Activated CD8-positive, alpha-beta memory T cell treated with anti-CD3 and anti-CD28 coated beads, Interleukin-2, amount 50 U/mL, for 4 hours (primary cell): Measurements from ENCODE around the gene SMURF2.

Source experiments
- DNase-seq: peaks from one replicate; pipeline ENCODE4 v3.0.0-alpha.2; 2020

The SMURF2 gene

GRCh38 chr17:64534187-64534586, 127.9 kb downstream of the SMURF2 start:
- no peak for DNase-seq

GRCh38 chr17:64533784-64534183, 128.3 kb downstream of the SMURF2 start:
- no peak for DNase-seq

GRCh38 chr17:64532409-64532808, 129.7 kb downstream of the SMURF2 start:
- no peak for DNase-seq

- DNase-seq, result no peak
Measured at GRCh38 chr17:64531955-64532371, 130.1 kb downstream of the SMURF2 start.

- DNase-seq, result no peak
Measured at GRCh38 chr17:64529221-64529620, 132.9 kb downstream of the SMURF2 start.

- DNase-seq, result no peak
Measured at GRCh38 chr17:64527914-64528313, 134.2 kb downstream of the SMURF2 start.

GRCh38 chr17:64520359-64520758, 141.7 kb downstream of the SMURF2 start:
- no peak for DNase-seq

- DNase-seq, result no peak
Measured at GRCh38 chr17:64519601-64520000, 142.5 kb downstream of the SMURF2 start.

GRCh38 chr17:64515829-64516228, 146.3 kb downstream of the SMURF2 start:
- no peak for DNase-seq

GRCh38 chr17:64515419-64515818, 146.7 kb downstream of the SMURF2 start:
- DNase-seq, result no peak

- no peak for DNase-seq
Measured at GRCh38 chr17:64509179-64509578, 152.9 kb downstream of the SMURF2 start.

- DNase-seq, result no peak
Measured at GRCh38 chr17:64508683-64509082, 153.4 kb downstream of the SMURF2 start.

GRCh38 chr17:64507413-64507782, 154.7 kb downstream of the SMURF2 start:
- peak; percentile 21 for DNase-seq

- peak; percentile 94 for DNase-seq
Measured at GRCh38 chr17:64506576-64507412, 155.3 kb downstream of the SMURF2 start, which contains the start of gene CEP95. CEP95 (plus strand) TSS chr17:64506977; CDS start chr17:64507098, 121 bp downstream.

- peak; percentile 98 for DNase-seq
Measured at GRCh38 chr17:64506201-64506575, 155.9 kb downstream of the SMURF2 start, which contains the start of gene DDX5. DDX5 (minus strand) TSS chr17:64506289; CDS start chr17:64506119, 170 bp downstream.

- DNase-seq, result peak; percentile 83
Measured at GRCh38 chr17:64505340-64506200, 156.5 kb downstream of the SMURF2 start.

- no peak for DNase-seq
Measured at GRCh38 chr17:64504769-64505339, 157.3 kb downstream of the SMURF2 start.

GRCh38 chr17:64503821-64504768, 158.0 kb downstream of the SMURF2 start:
- no peak for DNase-seq

- DNase-seq, result no peak
Measured at GRCh38 chr17:64503341-64503740, 158.8 kb downstream of the SMURF2 start.

GRCh38 chr17:64502809-64503208, 159.3 kb downstream of the SMURF2 start:
- no peak for DNase-seq

- DNase-seq, result no peak
Measured at GRCh38 chr17:64502021-64502420, 160.1 kb downstream of the SMURF2 start.
